Psoas muscle (tissue), 8 donors: Measurements from ENCODE around the gene RPS6KA3. TPM values are rescaled to one million over a fixed set of nuclear protein-coding genes. Genes with fewer than 3 reads are reported as not detected.
A peak's percentile ranks its signal among the peaks of the same experiment; 100 is the strongest.
"Not testable (repeated sequence)": the region's sequence is repeated elsewhere in the genome, so short reads cannot be mapped to it uniquely, and the experiment has no call there.

Experiments used
- ATAC-seq, 4 donors: fragments of 200-7000 bp; cut with Tn5 transposase; one replicate each; pipeline ENCODE4 v1.9.1; 2020; ENCODE audit warnings: moderate library complexity in 3 of 4, mild to moderate bottlenecking in 2 of 4
- DNase-seq, 2 donors: peaks; one replicate each; pipeline ENCODE4 v3.0.0-alpha.2; 2020
- H3K27ac ChIP-seq: fragments of 200-600 bp; one replicate; pipeline ENCODE4 v1.8.0; 2022
- H3K27me3 ChIP-seq, 3 donors: fragments of 200-600 bp in 1 of 3; one replicate each; pipeline versions ENCODE4 v1.6.1 to v1.8.0; 2013 to 2022; ENCODE audit warnings: low read length in 2 of 3, mild to moderate bottlenecking in 2 of 3, moderate library complexity in 1 of 3; ENCODE audit not compliant: insufficient read depth in 3 of 3
- H3K36me3 ChIP-seq, 2 donors: fragments of 200-600 bp in 1 of 2; one replicate each; pipeline versions ENCODE4 v1.6.1 to v1.8.0; 2013 to 2022; ENCODE audit warnings: low read depth in 1 of 2, mild to moderate bottlenecking in 1 of 2, moderate library complexity in 1 of 2; ENCODE audit not compliant: insufficient read depth in 1 of 2
- H3K4me1 ChIP-seq: fragments of 200-600 bp; one replicate; pipeline ENCODE4 v1.8.0; 2022
- H3K4me3 ChIP-seq: fragments of 200-600 bp; one replicate; pipeline ENCODE4 v1.8.0; 2022; ENCODE audit warnings: mild to moderate bottlenecking
- H3K9me3 ChIP-seq: fragments of 200-600 bp; one replicate; pipeline ENCODE4 v1.8.0; 2022
- WGBS, 3 donors: extraction: QIAGEN DNeasy Blood & Tissue Kit; methylation state at CpG; one replicate each; pipeline versions ENCODE4 v1.1.6 to v1.1.7; 2013; 5-methylcytosine and 5-hydroxymethylcytosine counted together
- intact Hi-C, 2 donors: fragments of 100-400 bp; cut with DNase I; formaldehyde crosslinking; loops; one replicate each; pipeline versions ENCODE4 v1.11.0 to v1.14.2; 2022
- polyA plus RNA-seq, 3 donors: library from polyadenylated mRNA; stranded (reverse); fragments of 200-250 nt; gene quantifications; one replicate each; pipeline ENCODE4 v1.2.3, GENCODE V29; 2013
- total RNA-seq, 4 donors: library from RNA; stranded (reverse); fragmentation: NEBNext Ultra II Directional in 2 of 4; extraction: Animal tissue kit (Norgen Biotek cat#: 25700) in 2 of 4; gene quantifications; one replicate each; pipeline versions ENCODE4 v1.2.1 to v1.2.4, GENCODE V29; 2021 to 2023
- TF ChIP-seq, protein P1 (sequence below): fragments of 200-600 bp; IDR thresholded peaks from one replicate; pipeline ENCODE4 v1.8.0; 2022; ENCODE audit warnings: antibody characterized with exemption
- donor health status: healthy with polysubstance abuse.
- donor health status: DM: no; HTN: no; CAD: no; lungs with moderate emphysema.
- donor health status: Bipolar disorder and iron deficiency.
- donor health status: healthy.
- donor health status: DM: yes; HTN: yes; CAD: no.
- donor health status: DM: no; HTN: no; CAD: no.
- donor health status: DM: no; HTN: no; CAD: no.
- donor health status: DM: yes; HTN: yes; CAD: no.

Gene RPS6KA3
- total and polyA plus RNA-seq, 7 donors = 35.4 to 91.9 (median 66.2) TPM

DNA sequence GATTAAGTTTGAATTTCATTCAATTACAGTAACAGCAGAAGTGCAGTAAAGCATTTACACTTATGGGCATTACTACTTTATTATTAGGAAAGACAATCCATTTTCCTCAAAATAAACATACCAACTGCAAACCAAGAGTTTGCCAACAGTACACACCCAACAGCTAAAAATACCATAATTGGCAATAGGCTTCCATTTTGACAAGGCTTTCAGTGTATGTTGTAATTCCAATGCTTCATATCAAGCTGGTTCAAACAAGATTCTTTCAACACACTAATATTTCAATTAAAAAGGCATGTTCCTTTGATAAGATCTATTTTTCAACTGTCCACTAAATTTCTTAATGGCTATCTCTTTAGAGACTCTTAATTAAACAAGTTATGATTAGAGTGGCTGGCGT, 137.2 kb downstream of the RPS6KA3 start:
- DNase-seq = no peak
- TF ChIP-seq, protein P1, sequence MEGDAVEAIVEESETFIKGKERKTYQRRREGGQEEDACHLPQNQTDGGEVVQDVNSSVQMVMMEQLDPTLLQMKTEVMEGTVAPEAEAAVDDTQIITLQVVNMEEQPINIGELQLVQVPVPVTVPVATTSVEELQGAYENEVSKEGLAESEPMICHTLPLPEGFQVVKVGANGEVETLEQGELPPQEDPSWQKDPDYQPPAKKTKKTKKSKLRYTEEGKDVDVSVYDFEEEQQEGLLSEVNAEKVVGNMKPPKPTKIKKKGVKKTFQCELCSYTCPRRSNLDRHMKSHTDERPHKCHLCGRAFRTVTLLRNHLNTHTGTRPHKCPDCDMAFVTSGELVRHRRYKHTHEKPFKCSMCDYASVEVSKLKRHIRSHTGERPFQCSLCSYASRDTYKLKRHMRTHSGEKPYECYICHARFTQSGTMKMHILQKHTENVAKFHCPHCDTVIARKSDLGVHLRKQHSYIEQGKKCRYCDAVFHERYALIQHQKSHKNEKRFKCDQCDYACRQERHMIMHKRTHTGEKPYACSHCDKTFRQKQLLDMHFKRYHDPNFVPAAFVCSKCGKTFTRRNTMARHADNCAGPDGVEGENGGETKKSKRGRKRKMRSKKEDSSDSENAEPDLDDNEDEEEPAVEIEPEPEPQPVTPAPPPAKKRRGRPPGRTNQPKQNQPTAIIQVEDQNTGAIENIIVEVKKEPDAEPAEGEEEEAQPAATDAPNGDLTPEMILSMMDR = no peak
- intact Hi-C loops = no loop called here

DNA sequence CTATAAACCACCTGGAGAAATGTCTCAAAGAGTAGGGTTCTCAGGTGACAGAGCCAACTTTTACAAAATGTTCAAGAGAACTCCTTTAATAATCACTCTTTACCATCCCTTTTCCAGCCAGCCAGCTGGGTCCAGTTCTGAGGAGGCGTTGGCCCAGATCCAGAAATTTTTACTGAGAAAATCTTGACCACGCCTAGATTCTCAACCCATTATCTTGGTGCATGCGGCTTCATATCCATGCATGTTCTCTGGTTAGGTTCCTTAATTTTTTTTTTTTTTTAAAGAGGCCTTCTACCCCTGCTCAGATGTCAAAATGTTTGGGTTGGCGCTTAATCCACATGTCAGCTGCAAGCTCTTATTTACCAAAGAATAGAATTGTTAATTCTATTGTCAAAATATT, 138.0 kb downstream of the RPS6KA3 start:
- no peak overlapping the region for H3K27ac ChIP-seq
- H3K36me3 ChIP-seq = peaks cover 4 to 73% of the 10 kb centered on the region in 2 donors
- TF ChIP-seq, protein P1 = no peak
- WGBS, 3 donors = 52 to 75% (median 62%) methylated on average over 4 of the region's 4 CpGs
- DNase-seq (no peak), ATAC-seq (no peak)
- intact Hi-C loops = no loop called here
- no peaks in the 10 kb centered on the region for H3K9me3 ChIP-seq
- no peak overlapping the region for H3K4me3 ChIP-seq
- no peaks in the 10 kb centered on the region for H3K27me3 ChIP-seq
- H3K4me1 ChIP-seq = no peaks in the 10 kb centered on the region

More for the DNA sequence above, 137.2 kb downstream of the RPS6KA3 start:
- ATAC-seq = no peak
- H3K4me1 ChIP-seq = no peaks in the 10 kb centered on the region
- WGBS, 3 donors = 87 to 100% (median 95%) methylated on average over 1 of the region's 1 CpG
- H3K9me3 ChIP-seq = no peaks in the 10 kb centered on the region
- no peak overlapping the region for H3K27ac ChIP-seq
- H3K4me3 ChIP-seq = no peak overlapping the region
- peaks cover 4 to 73% of the 10 kb centered on the region in 2 donors for H3K36me3 ChIP-seq
- H3K27me3 ChIP-seq = no peaks in the 10 kb centered on the region

DNA sequence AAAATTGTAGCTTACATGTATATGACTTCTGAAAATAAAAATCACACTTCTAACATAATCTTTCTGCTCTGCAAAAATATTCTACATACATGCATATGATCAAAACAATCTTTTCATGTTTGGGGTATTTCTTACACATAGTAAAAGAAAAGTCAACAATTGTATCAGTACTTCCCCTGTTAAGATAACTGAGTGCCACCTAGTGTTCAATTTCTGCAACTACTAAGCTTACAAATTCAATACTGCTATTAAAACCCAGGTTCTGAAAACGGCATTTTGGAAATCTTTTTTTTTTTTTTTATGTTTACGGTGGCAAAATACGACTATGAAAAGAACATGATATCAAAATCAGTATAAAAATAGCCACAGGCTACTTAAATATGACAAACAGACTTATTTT, 139.3 kb downstream of the RPS6KA3 start:
- peak in 3 of 4 donors; percentile 52 to 78 (median 68) for ATAC-seq

DNA sequence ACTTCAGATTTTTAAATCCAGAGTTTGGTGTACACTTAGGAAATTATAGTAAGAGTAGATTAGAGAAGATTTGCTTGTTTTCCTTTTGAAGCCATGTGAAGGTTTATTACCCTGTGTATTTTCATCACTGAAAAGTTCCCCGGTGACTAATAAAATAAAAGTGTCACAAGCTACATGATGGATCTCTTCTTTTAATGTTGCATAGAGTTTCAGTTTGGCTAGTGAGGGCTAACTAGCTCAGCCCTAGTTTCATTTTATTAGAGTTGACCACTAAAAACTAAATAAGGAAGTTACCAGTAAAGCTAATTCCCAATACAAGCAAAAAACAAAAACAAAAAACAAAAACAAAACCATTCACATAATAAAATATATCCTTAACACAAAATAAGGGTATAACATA, 139.9 kb downstream of the RPS6KA3 start:
- H3K4me1 ChIP-seq, H3K9me3 ChIP-seq, intact Hi-C loops, H3K27me3 ChIP-seq, H3K4me3 ChIP-seq, DNase-seq: not testable (repeated sequence)
- whole genome bisulfite sequencing, 3 donors = 20 to 33% methylated on average over 1 of the region's 1 CpG; no CpG with 5 or more reads in 1 of the 3 donors
- ATAC-seq = peak in 3 of 4 donors; percentile 65 to 77 (median 66)
- H3K36me3 ChIP-seq = peaks cover 4 to 58% of the 10 kb centered on the region in 2 donors
- peak overlapping the region; percentile 46 for H3K27ac ChIP-seq

More for the DNA sequence above, 139.3 kb downstream of the RPS6KA3 start:
- H3K9me3 ChIP-seq, H3K27me3 ChIP-seq, intact Hi-C loops, DNase-seq, H3K27ac ChIP-seq, H3K4me3 ChIP-seq, H3K4me1 ChIP-seq: not testable (repeated sequence)
- H3K36me3 ChIP-seq = peaks cover 4 to 64% of the 10 kb centered on the region in 2 donors
- WGBS, 3 donors = 1 to 11% (median 2%) methylated on average over 3 of the region's 3 CpGs
- TF ChIP-seq, protein P1 = peak; percentile 36

DNA sequence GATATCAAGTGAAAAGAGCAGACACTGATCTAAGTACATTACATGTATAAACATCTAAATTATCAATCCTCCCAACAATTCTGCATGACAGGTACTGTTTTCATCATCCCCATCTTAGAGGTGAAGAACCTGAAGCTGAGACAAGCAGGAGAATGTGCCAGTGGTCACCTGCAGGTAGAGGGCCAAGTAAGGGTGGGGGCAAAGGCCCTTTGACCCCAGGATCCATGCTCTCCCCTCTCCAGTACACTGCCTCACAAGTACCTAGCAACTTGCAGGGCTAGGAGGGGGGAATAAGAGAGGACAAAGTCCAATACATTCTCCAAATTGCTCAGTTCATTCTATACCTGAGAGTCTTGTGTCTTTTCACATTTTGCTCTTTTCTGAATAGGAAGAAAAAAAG, 141.7 kb downstream of the RPS6KA3 start:
- ATAC-seq (no peak), DNase-seq (no peak)
- TF ChIP-seq, protein P1 = no peak
- Histone ChIP-seq H3K9me3 (no peaks in the 10 kb centered on the region), H3K27me3 (no peaks in the 10 kb centered on the region), H3K27ac (no peak overlapping the region), H3K4me1 (no peaks in the 10 kb centered on the region), H3K36me3 (peaks cover 4 to 40% of the 10 kb centered on the region in 2 donors), H3K4me3 (no peak overlapping the region)
- intact Hi-C loops = no loop called here
